H1 (cell line): ENCODE results near the gene TNIK. TPM values are rescaled to one million over a fixed set of nuclear protein-coding genes. Genes with fewer than 3 reads are reported as not detected.

Experiments used
- CTCF ChIA-PET: fragments of 300-600 bp; sonication (Branson Sonifier 250); formaldehyde crosslinking; loops from one replicate; lab custom pipeline; 2021; ENCODE audit not compliant: partially characterized antibody; lab: Charles Lee
- POLR2A ChIA-PET: fragments of 300-600 bp; sonication (Branson Sonifier 250); formaldehyde crosslinking; loops from one replicate; lab custom pipeline; 2021; ENCODE audit warnings: inconsistent platforms; ENCODE audit not compliant: partially characterized antibody; lab: Charles Lee
- DNase-seq, 2 experiments: peaks; one replicate each; pipeline versions ENCODE4 v3.0.0 to v3.0.0-alpha.2; 2010 to 2022; ENCODE audit warnings: low spot score in 2 of 2, low read depth in 1 of 2, mixed read lengths in 1 of 2
- FAIRE-seq: peaks from 2 replicates; lab custom pipeline; 2011; peaks lifted over from hg19 to GRCh38; lab: Jason Lieb, UNC
- H2AFZ ChIP-seq: 2 replicates; pipeline ENCODE4 v1.8.1; 2012; ENCODE audit warnings: low read length, inconsistent platforms
- H2AK5ac ChIP-seq: 2 replicates; pipeline ENCODE4 v1.6.1; 2013; ENCODE audit warnings: low read depth, low read length
- H2BK120ac ChIP-seq: replicated peaks from 2 replicates; pipeline ENCODE3; 2013; ENCODE audit warnings: low read depth, low read length, inconsistent platforms
- H2BK12ac ChIP-seq: 2 replicates; pipeline ENCODE4 v1.6.1; 2013; ENCODE audit warnings: low read depth, low read length
- H2BK15ac ChIP-seq: 2 replicates; pipeline ENCODE4 v1.6.1; 2013; ENCODE audit warnings: low read length
- H2BK20ac ChIP-seq: 2 replicates; pipeline ENCODE4 v1.6.1; 2013; ENCODE audit warnings: low read length
- H2BK5ac ChIP-seq: 2 replicates; pipeline ENCODE4 v1.6.1; 2013; ENCODE audit warnings: low read depth, low read length
- H3K14ac ChIP-seq: 2 replicates; pipeline ENCODE4 v1.6.1; 2013; ENCODE audit warnings: inconsistent platforms; ENCODE audit not compliant: insufficient read length
- H3K18ac ChIP-seq: 2 replicates; pipeline ENCODE4 v1.6.1; 2013; ENCODE audit warnings: low read length; ENCODE audit errors: extremely low read depth
- H3K23ac ChIP-seq: 2 replicates; pipeline ENCODE4 v1.6.1; 2013; ENCODE audit warnings: inconsistent platforms; ENCODE audit not compliant: insufficient read length
- H3K23me2 ChIP-seq: 2 replicates; pipeline ENCODE4 v1.6.1; 2013; ENCODE audit warnings: low read depth, low read length
- H3K27ac ChIP-seq: 2 replicates; pipeline ENCODE4 v1.6.1; 2011; ENCODE audit warnings: low read depth, low read length, inconsistent platforms
- H3K27me3 ChIP-seq, 4 experiments: replicated peaks in 1 of 4; 1 replicate in 1 of 4; 2 replicates in 3 of 4; pipeline versions ENCODE4 v1.6.1 to v1.8.1; 2011 to 2013; ENCODE audit warnings: low read length in 3 of 4, mild to moderate bottlenecking in 3 of 4, inconsistent platforms in 2 of 4, mixed read lengths in 2 of 4, moderate library complexity in 1 of 4; ENCODE audit not compliant: control insufficient read depth in 3 of 4, insufficient read depth in 3 of 4; ENCODE audit errors: extremely low read depth in 1 of 4
- H3K36me3 ChIP-seq, 4 experiments: 2 replicates each; pipeline versions ENCODE4 v1.6.1 to v1.8.1; 2011 to 2013; ENCODE audit warnings: mild to moderate bottlenecking in 4 of 4, low read length in 3 of 4, moderate library complexity in 2 of 4, control low read depth in 1 of 4, inconsistent platforms in 1 of 4; ENCODE audit not compliant: insufficient read depth in 4 of 4, control insufficient read depth in 2 of 4
- H3K4ac ChIP-seq: replicated peaks from 2 replicates; pipeline ENCODE3; 2013; ENCODE audit warnings: low read length, low read depth, mixed read lengths, inconsistent platforms; ENCODE audit not compliant: insufficient read length
- H3K4me1 ChIP-seq, 4 experiments: replicated peaks in 1 of 4; 1 replicate in 1 of 4; 2 replicates in 3 of 4; pipeline versions ENCODE4 v1.6.1 to v1.8.1; 2011 to 2013; ENCODE audit warnings: low read length in 3 of 4, inconsistent platforms in 2 of 4, mixed read lengths in 1 of 4; ENCODE audit not compliant: insufficient read depth in 4 of 4, control insufficient read depth in 3 of 4
- H3K4me2 ChIP-seq, 2 experiments: 2 replicates each; pipeline versions ENCODE4 v1.6.1 to v1.8.1; 2011 to 2013; ENCODE audit warnings: low read depth in 2 of 2, low read length in 2 of 2, control low read depth in 1 of 2, inconsistent platforms in 1 of 2, mild to moderate bottlenecking in 1 of 2; ENCODE audit not compliant: insufficient read depth in 1 of 2
- H3K4me3 ChIP-seq, 4 experiments: fragments of 200-600, 300-600 bp in 1 of 4; sonication (generic), shearing (Covaris generic), sonication (Bioruptor Twin) in 1 of 4; 2 replicates each; pipeline versions ENCODE4 v1.5.1 to v1.8.1; 2011 to 2016; ENCODE audit warnings: low read length in 4 of 4, low read depth in 3 of 4, control low read depth in 2 of 4, inconsistent platforms in 2 of 4, mild to moderate bottlenecking in 2 of 4, mixed read lengths in 1 of 4, moderate library complexity in 1 of 4; ENCODE audit not compliant: insufficient read depth in 2 of 4; ENCODE audit errors: extremely low read depth in 1 of 4
- H3K56ac ChIP-seq: replicated peaks from 2 replicates; pipeline ENCODE3; 2013; ENCODE audit warnings: low read depth, mild to moderate bottlenecking, mixed read lengths, low read length, inconsistent platforms; ENCODE audit not compliant: insufficient read length
- H3K79me1 ChIP-seq: 2 replicates; pipeline ENCODE4 v1.6.1; 2013; ENCODE audit warnings: low read depth, low read length, control low read depth
- H3K79me2 ChIP-seq, 2 experiments: 2 replicates each; pipeline versions ENCODE4 v1.6.1 to v1.8.1; 2012 to 2013; ENCODE audit warnings: low read length in 2 of 2, mild to moderate bottlenecking in 2 of 2, inconsistent platforms in 1 of 2; ENCODE audit not compliant: insufficient read depth in 2 of 2, control insufficient read depth in 1 of 2
- H3K9ac ChIP-seq, 4 experiments: replicated peaks in 1 of 4; 1 replicate in 1 of 4; 2 replicates in 3 of 4; pipeline versions ENCODE4 v1.6.1 to v1.8.1; 2011 to 2013; ENCODE audit warnings: low read depth in 3 of 4, low read length in 3 of 4, control low read depth in 2 of 4, mild to moderate bottlenecking in 2 of 4, moderate library complexity in 2 of 4, inconsistent platforms in 1 of 4; ENCODE audit errors: extremely low read depth in 1 of 4
- H3K9me3 ChIP-seq, 2 experiments: 2 replicates each; pipeline versions ENCODE4 v1.6.1 to v1.8.1; 2012 to 2013; ENCODE audit warnings: mild to moderate bottlenecking in 2 of 2, moderate library complexity in 2 of 2, control low read depth in 1 of 2, inconsistent platforms in 1 of 2, low read depth in 1 of 2, low read length in 1 of 2, mixed read lengths in 1 of 2; ENCODE audit not compliant: insufficient read depth in 2 of 2
- H4K20me1 ChIP-seq, 2 experiments: replicated peaks in 1 of 2; 2 replicates each; pipeline versions ENCODE3 to v1.8.1; 2011 to 2013; ENCODE audit warnings: inconsistent platforms in 2 of 2, low read length in 2 of 2, mild to moderate bottlenecking in 1 of 2; ENCODE audit not compliant: insufficient read depth in 2 of 2, control insufficient read depth in 1 of 2
- H4K5ac ChIP-seq: 2 replicates; pipeline ENCODE4 v1.6.1; 2013; ENCODE audit warnings: low read length, low read depth, mixed read lengths, inconsistent platforms; ENCODE audit not compliant: insufficient read length
- H4K8ac ChIP-seq: 2 replicates; pipeline ENCODE4 v1.8.0; 2013; ENCODE audit warnings: mild to moderate bottlenecking, moderate library complexity, low read length, inconsistent platforms; ENCODE audit not compliant: insufficient read depth; ENCODE audit errors: extremely low read depth
- H4K91ac ChIP-seq: replicated peaks from 2 replicates; pipeline ENCODE3; 2013; ENCODE audit warnings: low read length, mixed read lengths, inconsistent platforms; ENCODE audit not compliant: insufficient read length
- BACH1 ChIP-seq: IDR thresholded peaks from 2 replicates; pipeline ENCODE4 v1.6.1; 2012; ENCODE audit warnings: low read length, improper control_type of control experiment
- BCL11A ChIP-seq, 2 experiments: IDR thresholded peaks; one replicate each; pipeline ENCODE4 v1.6.1; 2011; ENCODE audit warnings: low read depth in 2 of 2, low read length in 2 of 2, mild to moderate bottlenecking in 2 of 2
- SP1 ChIP-seq: IDR thresholded peaks from 2 replicates; pipeline ENCODE4 v1.6.1; 2011; ENCODE audit warnings: low read depth, low read length
- polyA plus RNA-seq, 7 experiments: library from polyadenylated mRNA; depleted of rRNA in 3 of 7; stranded (reverse) in 5 of 7; unstranded in 2 of 7; fragments of >200 nt in 5 of 7; fragments of 200-250 nt in 2 of 7; gene quantifications; 1 replicate in 5 of 7; 2 replicates in 1 of 7; 4 replicates in 1 of 7; pipeline versions ENCODE4 v1.2.1 to v1.2.3, GENCODE V29; 2011 to 2013; ENCODE audit warnings: missing spikeins in 2 of 7, mixed read lengths in 2 of 7
- total RNA-seq: library from RNA; stranded (reverse); fragmentation: NEBNext Ultra II Directional; extraction: Animal tissue kit (Norgen Biotek cat#: 25700); gene quantifications from 2 replicates; pipeline ENCODE4 v1.2.1, GENCODE V29; 2021
- TF ChIP-seq, protein P1 (sequence below): IDR thresholded peaks from 2 replicates; pipeline ENCODE4 v1.6.1; 2011; ENCODE audit warnings: low read length, improper control_type of control experiment

The TNIK gene
- total and polyA plus RNA-seq, 2 of the 8 experiments (the other 6 are each of a cell fraction or from before 2014, with no cell fraction given) = 7.4 to 42.0 TPM

DNA sequence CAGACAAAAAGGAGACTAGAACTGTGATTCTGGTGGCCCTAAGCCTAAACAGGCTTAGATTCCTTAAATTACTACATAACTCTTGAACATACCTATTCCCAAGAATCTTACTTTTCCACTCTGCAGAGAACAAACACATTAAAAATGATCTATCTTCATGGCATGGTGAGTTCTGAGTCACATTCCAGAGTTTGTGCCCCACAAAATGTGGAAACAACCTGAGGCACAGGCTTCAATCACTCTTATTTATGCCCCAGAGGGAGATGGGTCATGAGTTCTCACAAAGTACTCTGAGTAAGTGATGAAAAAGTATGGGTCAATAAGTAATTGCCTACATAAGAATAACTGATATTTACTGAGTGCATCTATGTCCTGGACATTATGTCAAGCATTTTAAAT is 296.1 kb downstream of the TNIK start:
- no peak overlapping the region for H3K14ac ChIP-seq
- TF ChIP-seq BACH1 (no peak), BCL11A (IDR thresholded peaks at IDR 0.05; ENCODE audit: low read depth in 2 of 2, low read length in 2 of 2) (no peak), SP1 (no peak)
- TF ChIP-seq, protein P1, sequence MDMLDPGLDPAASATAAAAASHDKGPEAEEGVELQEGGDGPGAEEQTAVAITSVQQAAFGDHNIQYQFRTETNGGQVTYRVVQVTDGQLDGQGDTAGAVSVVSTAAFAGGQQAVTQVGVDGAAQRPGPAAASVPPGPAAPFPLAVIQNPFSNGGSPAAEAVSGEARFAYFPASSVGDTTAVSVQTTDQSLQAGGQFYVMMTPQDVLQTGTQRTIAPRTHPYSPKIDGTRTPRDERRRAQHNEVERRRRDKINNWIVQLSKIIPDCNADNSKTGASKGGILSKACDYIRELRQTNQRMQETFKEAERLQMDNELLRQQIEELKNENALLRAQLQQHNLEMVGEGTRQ = no peak
- TF ChIP-seq, all 59 proteins: peak for 0
- Histone ChIP-seq H3K56ac (no peak overlapping the region), H4K20me1 (no peaks in the 10 kb centered on the region), H4K8ac (no peak overlapping the region), H3K18ac (no peak overlapping the region), H3K23ac (no peak overlapping the region), H2BK12ac (no peak overlapping the region), H3K4me3 (no peak overlapping the region), H3K27ac (no peak overlapping the region), H3K27me3 (no peaks in the 10 kb centered on the region), H2BK15ac (no peak overlapping the region), H2BK20ac (no peak overlapping the region), H3K79me2 (no peaks in the 10 kb centered on the region), H4K91ac (no peak overlapping the region), H3K23me2 (no peaks in the 10 kb centered on the region), H2BK120ac (no peak overlapping the region), H3K9ac (no peak overlapping the region), H3K4me2 (no peak overlapping the region), H2BK5ac (no peak overlapping the region), H2AK5ac (no peak overlapping the region), H3K36me3 (peaks cover 0 to 17% (median 0%) of the 10 kb centered on the region in 4 experiments; a peak in 2 of 8 replicates), H3K9me3 (peaks cover 5 to 7% of the 10 kb centered on the region in 2 experiments), H3K4me1 (peaks cover 0 to 12% (median 5%) of the 10 kb centered on the region in 4 experiments; a peak in 4 of 7 replicates), H4K5ac (no peak overlapping the region), H3K4ac (no peak overlapping the region), H2AFZ (no peak overlapping the region), H3K79me1 (no peaks in the 10 kb centered on the region)
- DNase-seq = no peak
- CTCF ChIA-PET = interaction anchor here (0.8 to 1.6 kb wide), 2 partner anchors 117 to 402 kb away, joined by 5 to 6 read pairs; no protein-coding TSS in a partner anchor
- FAIRE-seq = no peak
- POLR2A ChIA-PET = no interaction called here
